Neural crest cell (in vitro differentiated cells): ENCODE measurements around the gene SLC6A5. TPM values are rescaled to one million over a fixed set of nuclear protein-coding genes. Genes with fewer than 3 reads are reported as not detected.

Experiments used
- DNase-seq: peaks from one replicate; pipeline ENCODE4 v3.0.0; 2021; ENCODE audit warnings: low read depth, mixed read lengths, low spot score
- H3K27ac Mint-ChIP-seq: one replicate; pipeline ENCODE4 v1.8.0; 2021; ENCODE audit warnings: mild to moderate bottlenecking, mixed read lengths; ENCODE audit not compliant: unreplicated experiment
- H3K27me3 Mint-ChIP-seq: 2 replicates; pipeline ENCODE4 v1.8.0; 2021; ENCODE audit warnings: low read depth, mild to moderate bottlenecking, mixed read lengths
- H3K36me3 Mint-ChIP-seq: 2 replicates; pipeline ENCODE4 v1.8.0; 2021; ENCODE audit warnings: low read depth, mild to moderate bottlenecking, mixed read lengths
- H3K4me1 Mint-ChIP-seq: 2 replicates; pipeline ENCODE4 v1.8.0; 2021; ENCODE audit warnings: mixed read lengths
- H3K4me3 Mint-ChIP-seq: one replicate; pipeline ENCODE4 v1.8.0; 2021; ENCODE audit warnings: mild to moderate bottlenecking, mixed read lengths
- H3K9me3 Mint-ChIP-seq: 2 replicates; pipeline ENCODE4 v1.8.0; 2021; ENCODE audit warnings: mixed read lengths
- CTCF ChIP-seq: fragments of 200-600 bp; sonication (generic); conservative IDR thresholded peaks from 2 replicates; pipeline ENCODE4 v1.5.0; 2021; ENCODE audit warnings: antibody characterized with exemption, mild to moderate bottlenecking
- total RNA-seq: library from RNA; stranded (reverse); gene quantifications from 2 replicates; pipeline ENCODE4 v1.2.1, GENCODE V29; 2021

The SLC6A5 gene
- total RNA-seq, 1 donor from 2014 or later = 0.05 TPM

- no peak for DNase-seq
- no peak overlapping the region for H3K4me3 Mint-ChIP-seq
- no peaks in the 10 kb centered on the region for H3K36me3 Mint-ChIP-seq
- TF ChIP-seq CTCF = no peak
- H3K27me3 Mint-ChIP-seq = peaks cover 82% of the 10 kb centered on the region
- no peaks in the 10 kb centered on the region for H3K9me3 Mint-ChIP-seq
- H3K4me1 Mint-ChIP-seq = no peaks in the 10 kb centered on the region
- no peak overlapping the region for H3K27ac Mint-ChIP-seq
Measured at GRCh38 chr11:20617346-20618005, 18.1 kb downstream of the SLC6A5 start.

- no peaks in the 10 kb centered on the region for H3K36me3 Mint-ChIP-seq
- H3K27me3 Mint-ChIP-seq = peaks cover 81% of the 10 kb centered on the region
- DNase-seq = no peak
- TF ChIP-seq CTCF = no peak
- no peaks in the 10 kb centered on the region for H3K9me3 Mint-ChIP-seq
- no peaks in the 10 kb centered on the region for H3K4me1 Mint-ChIP-seq
- no peak overlapping the region for H3K4me3 Mint-ChIP-seq
- H3K27ac Mint-ChIP-seq = no peak overlapping the region
Measured at GRCh38 chr11:20618083-20618482, 18.7 kb downstream of the SLC6A5 start.

GRCh38 chr11:20620988-20621387 is 21.6 kb downstream of the SLC6A5 start:
- Mint-ChIP-seq H3K4me3 (no peak overlapping the region), H3K9me3 (no peaks in the 10 kb centered on the region), H3K4me1 (no peaks in the 10 kb centered on the region), H3K36me3 (no peaks in the 10 kb centered on the region), H3K27ac (no peak overlapping the region), H3K27me3 (peaks cover 64% of the 10 kb centered on the region)
- no peak for TF ChIP-seq CTCF
- DNase-seq = no peak

- Mint-ChIP-seq H3K4me3 (no peak overlapping the region), H3K36me3 (no peaks in the 10 kb centered on the region), H3K4me1 (no peaks in the 10 kb centered on the region), H3K9me3 (no peaks in the 10 kb centered on the region), H3K27me3 (peaks cover 62% of the 10 kb centered on the region), H3K27ac (no peak overlapping the region)
- DNase-seq = no peak
- TF ChIP-seq CTCF = no peak
Measured at GRCh38 chr11:20621679-20622078, 22.3 kb downstream of the SLC6A5 start.

GRCh38 chr11:20623252-20623651 is 23.8 kb downstream of the SLC6A5 start:
- peak overlapping the region; percentile 60 for H3K27ac Mint-ChIP-seq
- no peak for DNase-seq
- no peaks in the 10 kb centered on the region for H3K4me1 Mint-ChIP-seq
- no peaks in the 10 kb centered on the region for H3K36me3 Mint-ChIP-seq
- H3K9me3 Mint-ChIP-seq = no peaks in the 10 kb centered on the region
- TF ChIP-seq CTCF = no peak
- H3K4me3 Mint-ChIP-seq = no peak overlapping the region
- H3K27me3 Mint-ChIP-seq = peaks cover 55% of the 10 kb centered on the region
